A673 (cell line): ENCODE measurements around the gene OTUD5. TPM values are rescaled to one million over a fixed set of nuclear protein-coding genes. Genes with fewer than 3 reads are reported as not detected.

Source experiments
- BruUV-seq: library from RNA; stranded (reverse); fragments of 400-500 nt; replicated peaks from 2 replicates; lab custom pipeline; 2021; lab: Mats Ljungman, UMichigan
- CTCF ChIA-PET: fragments of 300-600 bp; sonication (Branson Sonifier 250); formaldehyde crosslinking; loops from one replicate; lab custom pipeline; 2022; ENCODE audit warnings: antibody characterized with exemption; lab: Charles Lee
- POLR2A ChIA-PET: fragments of 300-600 bp; sonication (Branson Sonifier 250); formaldehyde crosslinking; loops from one replicate; lab custom pipeline; 2022; ENCODE audit warnings: antibody characterized with exemption; ENCODE audit not compliant: low non-redundant PET; lab: Charles Lee
- DNase-seq: peaks from one replicate; pipeline ENCODE4 v3.0.0-alpha.2; 2015; ENCODE audit warnings: low spot score
- H3K27ac ChIP-seq: fragments of 200-600 bp; sonication (generic); 2 replicates; pipeline ENCODE4 v1.5.1; 2016; ENCODE audit warnings: mixed run types, low read depth, mild to moderate bottlenecking, mixed read lengths, antibody characterized with exemption, low read length; ENCODE audit not compliant: poor library complexity, severe bottlenecking
- H3K27me3 ChIP-seq: fragments of 200-600 bp; sonication (generic); replicated peaks from 2 replicates; pipeline ENCODE4 v1.6.1; 2017; ENCODE audit warnings: mixed run types, low read depth, mild to moderate bottlenecking, mixed read lengths, antibody characterized with exemption, low read length; ENCODE audit not compliant: insufficient read depth, poor library complexity
- H3K36me3 ChIP-seq: fragments of 200-600 bp; sonication (generic); 2 replicates; pipeline ENCODE4 v1.6.1; 2016; ENCODE audit warnings: mixed run types, mild to moderate bottlenecking, mixed read lengths, antibody characterized with exemption, low read length; ENCODE audit not compliant: insufficient read depth, poor library complexity, severe bottlenecking
- H3K4me1 ChIP-seq: fragments of 200-600 bp; sonication (generic); 2 replicates; pipeline ENCODE4 v1.6.1; 2017; ENCODE audit warnings: mixed run types, mild to moderate bottlenecking, mixed read lengths, antibody characterized with exemption, low read length; ENCODE audit not compliant: insufficient read depth, poor library complexity, severe bottlenecking
- H3K4me3 ChIP-seq: fragments of 200-600 bp; sonication (generic); 2 replicates; pipeline ENCODE4 v1.5.1; 2016; ENCODE audit warnings: low read depth, mixed run types, mild to moderate bottlenecking, mixed read lengths, low read length; ENCODE audit not compliant: poor library complexity, severe bottlenecking
- H3K9me3 ChIP-seq: fragments of 200-600 bp; sonication (generic); 2 replicates; pipeline ENCODE4 v1.6.1; 2016; ENCODE audit warnings: mixed run types, low read depth, mild to moderate bottlenecking, mixed read lengths, antibody characterized with exemption, low read length; ENCODE audit not compliant: poor library complexity, severe bottlenecking
- CTCF ChIP-seq: fragments of 300-800, 200-600 bp; sonication (generic); conservative IDR thresholded peaks from 2 replicates; pipeline ENCODE4 v1.5.1; 2017; ENCODE audit warnings: low read depth, mild to moderate bottlenecking, antibody characterized with exemption, low read length, moderate library complexity, mixed read lengths
- EZH2 ChIP-seq: fragments of 200-600 bp; sonication (generic); IDR thresholded peaks from 2 replicates; pipeline ENCODE4 v1.6.1; 2017; ENCODE audit warnings: borderline replicate concordance, low read depth, mild to moderate bottlenecking, mixed read lengths, antibody characterized with exemption, low read length; ENCODE audit not compliant: poor library complexity, severe bottlenecking
- intact Hi-C: fragments of 100-400 bp; cut with micrococcal nuclease; formaldehyde crosslinking; loops from one replicate; pipeline ENCODE4 v1.10.0; 2022; ENCODE audit not compliant: unreplicated experiment
- total RNA-seq: library from RNA; stranded (reverse); gene quantifications from 2 replicates; pipeline ENCODE4 v1.2.3, GENCODE V29; 2021

The OTUD5 gene
- total RNA-seq, 1 experiment from 2014 or later: 67.5 TPM

DNA sequence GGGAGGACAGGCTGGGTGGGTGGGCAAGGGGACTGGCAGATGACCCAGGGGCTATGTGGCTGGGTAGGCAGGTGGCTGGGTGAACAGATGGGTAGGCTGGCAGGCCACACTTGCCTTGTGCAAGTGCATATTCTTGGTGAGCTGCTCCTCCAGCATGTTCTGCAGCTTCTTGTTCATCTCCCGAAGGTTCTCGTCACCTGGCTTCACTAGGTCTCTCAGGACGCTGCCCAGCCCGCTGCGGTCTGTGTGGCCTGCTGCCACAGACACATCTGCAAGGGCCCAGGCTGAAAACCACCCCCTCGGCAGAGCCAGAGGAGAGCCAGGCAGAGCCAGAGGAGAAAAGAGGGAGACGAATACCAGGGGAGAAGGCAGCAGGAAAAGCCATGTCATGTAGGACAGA, 17.6 kb upstream of the OTUD5 start:
- H3K27ac ChIP-seq: no peak overlapping the region
- no peaks in the 10 kb centered on the region for H3K27me3 ChIP-seq
- BruUV-seq: no TSS peak
- POLR2A ChIA-PET: no interaction called here
- intact Hi-C loops: no loop called here
- CTCF ChIA-PET: interaction anchor here (0.6 kb wide), 1 partner anchor 20 kb away, joined by 3 read pairs; no protein-coding TSS in a partner anchor
- TF ChIP-seq CTCF (no peak), EZH2 (no peak)
- H3K4me1 ChIP-seq: peaks cover 13% of the 10 kb centered on the region
- no peaks in the 10 kb centered on the region for H3K9me3 ChIP-seq
- H3K4me3 ChIP-seq: no peak overlapping the region
- peaks cover 7% of the 10 kb centered on the region for H3K36me3 ChIP-seq
- no peak for DNase-seq

- Histone ChIP-seq H3K27ac (no peak overlapping the region), H3K9me3 (no peaks in the 10 kb centered on the region), H3K36me3 (peaks cover 7% of the 10 kb centered on the region), H3K4me3 (no peak overlapping the region), H3K27me3 (no peaks in the 10 kb centered on the region), H3K4me1 (peaks cover 13% of the 10 kb centered on the region)
- CTCF ChIA-PET: interaction anchor here (0.6 kb wide), 1 partner anchor 20 kb away, joined by 3 read pairs; no protein-coding TSS in a partner anchor
- intact Hi-C loops: no loop called here
- no TSS peak for BruUV-seq
- DNase-seq: no peak
- no peak for TF ChIP-seq EZH2
- TF ChIP-seq CTCF: no peak
- POLR2A ChIA-PET: no interaction called here
Observed at GRCh38 chrX:48974574-48974973, 17.2 kb upstream of the OTUD5 start.

DNA sequence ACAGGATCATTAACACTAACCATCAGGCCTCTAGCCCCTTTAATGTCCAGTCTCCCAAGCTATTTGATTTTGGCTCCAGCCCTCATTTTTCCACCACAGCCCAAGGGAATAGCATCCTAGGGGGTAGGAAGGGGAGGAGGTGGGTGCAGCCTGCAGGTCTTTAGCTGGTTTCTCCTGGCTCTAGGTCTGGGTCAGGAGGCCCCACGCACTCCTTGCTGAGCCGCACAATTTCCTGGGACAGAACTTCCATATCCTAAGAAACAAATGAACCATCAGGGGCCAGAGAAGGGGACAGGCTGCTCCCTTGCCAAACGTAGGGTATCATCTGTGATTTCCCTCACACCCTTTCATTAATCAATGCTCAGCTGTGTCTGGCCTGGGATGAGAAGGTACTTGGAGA, 16.6 kb upstream of the OTUD5 start:
- H3K27ac ChIP-seq: no peak overlapping the region
- BruUV-seq: TSS peak; percentile 67
- CTCF ChIA-PET: no interaction called here
- intact Hi-C loops: no loop called here
- H3K27me3 ChIP-seq: no peaks in the 10 kb centered on the region
- peaks cover 7% of the 10 kb centered on the region for H3K36me3 ChIP-seq
- H3K4me3 ChIP-seq: no peak overlapping the region
- POLR2A ChIA-PET: no interaction called here
- no peak for DNase-seq
- no peaks in the 10 kb centered on the region for H3K9me3 ChIP-seq
- H3K4me1 ChIP-seq: peaks cover 13% of the 10 kb centered on the region
- TF ChIP-seq CTCF (no peak), EZH2 (no peak)
